GM21390 (cell line): ENCODE results near the gene RETREG2.

ENCODE experiments used
- ATAC-seq: cut with Tn5 transposase; IDR thresholded peaks from one replicate; pipeline ENCODE4 v1.9.1; 2021; ENCODE audit not compliant: unreplicated experiment

Gene RETREG2

GRCh38 chr2:219177552-219178376 is at the start of gene RETREG2:
RETREG2 (plus strand) TSS chr2:219178275; CDS start chr2:219178353, 78 bp downstream.
- peak; percentile 45 for ATAC-seq

DNA sequence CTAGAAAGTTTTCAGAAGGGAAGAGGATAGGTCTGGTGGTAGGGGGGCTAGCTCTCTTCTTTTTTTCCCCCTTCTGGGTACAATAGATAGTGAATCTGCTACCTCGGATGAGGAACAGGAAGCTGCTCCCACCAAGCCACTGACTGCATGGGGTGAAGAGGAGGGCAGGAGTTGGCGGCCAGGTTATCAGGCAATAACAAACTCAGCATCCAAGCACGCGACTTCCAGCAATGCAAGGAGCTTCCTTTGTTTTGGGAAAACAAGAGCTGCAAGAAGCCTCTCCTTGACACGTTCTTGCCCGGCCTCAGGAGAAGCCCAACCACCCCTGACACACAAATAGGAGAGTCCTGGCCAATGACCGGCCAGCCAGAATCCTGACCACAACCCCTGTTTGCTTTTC is 49.7 kb upstream of the RETREG2 start:
- no peak for ATAC-seq

DNA sequence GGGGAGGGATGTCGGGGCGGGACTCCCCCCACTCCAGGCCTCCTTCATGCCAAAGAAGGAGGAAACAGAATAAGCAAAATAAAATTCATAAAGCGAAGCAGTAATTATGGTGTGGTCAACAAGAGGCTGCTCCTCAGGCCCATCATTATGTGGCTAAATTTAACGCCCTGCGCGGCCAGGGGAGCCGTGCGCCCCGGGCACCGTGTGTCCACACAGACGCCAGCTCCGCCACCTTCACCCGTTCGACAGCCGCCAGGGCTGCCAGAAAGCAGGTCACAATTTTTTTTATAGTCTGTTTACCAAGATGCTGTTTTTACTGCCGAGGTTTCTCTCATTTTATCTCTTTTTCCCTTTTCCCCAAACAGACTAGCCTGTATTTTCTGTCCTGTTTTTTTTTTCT is 48.5 kb upstream of the RETREG2 start:
- ATAC-seq, result no peak

DNA sequence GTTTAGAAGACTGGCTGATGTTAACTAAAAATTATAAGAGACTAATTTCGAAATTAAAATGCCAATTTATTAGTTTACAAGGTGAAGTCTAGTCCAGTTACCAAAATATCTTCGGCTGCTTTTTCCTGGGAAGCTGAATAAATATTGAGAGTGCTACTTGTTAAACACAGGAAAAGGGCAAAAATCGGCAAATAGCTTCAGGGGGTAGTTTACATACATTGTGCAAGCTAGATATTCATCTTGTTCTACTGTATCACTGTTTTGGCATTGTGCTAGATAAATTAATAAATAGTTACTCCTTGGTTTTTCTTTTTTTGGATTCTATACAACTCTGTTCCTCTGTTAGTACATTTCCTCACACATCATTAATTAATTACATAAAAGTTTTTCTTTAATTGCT is 46.7 kb upstream of the RETREG2 start:
- ATAC-seq, result no peak

DNA sequence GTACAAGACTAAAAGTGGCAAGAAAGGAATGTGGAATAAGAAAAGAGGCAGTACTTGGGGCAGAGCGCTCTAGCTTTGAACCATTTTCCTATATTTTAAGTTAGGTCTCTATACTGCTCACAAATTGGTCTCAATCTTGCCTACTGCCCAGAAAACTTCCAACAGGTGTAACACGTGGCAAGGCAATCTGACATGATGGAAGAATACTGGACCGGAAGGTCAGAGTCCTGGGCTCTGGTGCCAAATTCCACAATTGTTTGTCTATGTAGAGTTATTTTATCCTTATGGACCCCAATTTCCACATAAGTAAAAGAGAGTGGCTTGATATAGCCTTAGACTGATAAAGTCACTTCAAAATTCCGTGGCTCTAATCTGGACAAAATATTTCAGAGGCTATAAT is 46.3 kb upstream of the RETREG2 start:
- ATAC-seq, result no peak

DNA sequence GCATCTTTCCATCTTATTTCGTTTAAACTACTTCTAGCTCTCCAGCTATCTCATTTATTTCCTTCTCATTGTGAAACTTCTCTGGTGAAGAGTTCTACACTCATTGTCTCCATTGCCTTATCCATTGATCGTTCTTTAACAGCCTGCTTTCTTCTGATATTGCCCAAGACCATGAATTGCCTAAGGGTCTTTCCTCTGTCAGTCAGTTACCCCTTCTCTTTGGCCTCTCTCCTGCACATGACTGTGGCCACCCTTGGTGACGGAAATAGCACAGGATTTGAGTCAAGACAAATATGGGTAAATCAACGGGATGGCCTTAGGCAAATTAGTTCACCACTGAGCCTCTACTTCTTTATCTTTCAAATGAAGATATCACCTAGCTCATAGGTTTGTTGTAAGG is 44.1 kb upstream of the RETREG2 start:
- no peak for ATAC-seq

DNA sequence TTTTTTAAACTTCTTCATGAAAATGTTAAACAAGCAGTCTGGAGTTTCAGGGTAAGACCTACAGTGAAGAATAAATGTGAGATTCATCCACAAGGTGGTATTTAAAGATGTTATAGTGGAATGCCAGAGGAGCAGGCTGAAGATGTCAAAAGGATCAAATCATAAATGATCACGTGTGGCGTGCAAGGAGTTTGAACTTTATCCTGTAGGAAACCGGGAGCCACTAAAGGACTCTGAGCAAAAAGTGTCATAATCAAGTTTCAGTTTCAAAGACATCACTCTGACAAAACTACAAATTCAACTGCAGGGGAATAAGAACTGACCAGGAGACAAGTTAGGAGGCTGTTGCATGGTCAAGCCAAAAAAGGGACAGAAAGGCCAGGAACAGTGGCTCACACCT is 37.4 kb upstream of the RETREG2 start:
- ATAC-seq, result no peak

GRCh38 chr2:219142329-219142728 is 35.7 kb upstream of the RETREG2 start:
- no peak for ATAC-seq

- ATAC-seq, result no peak
Observed at GRCh38 chr2:219149667-219150066, 28.4 kb upstream of the RETREG2 start.

- no peak for ATAC-seq
Observed at GRCh38 chr2:219155054-219155644, 22.9 kb upstream of the RETREG2 start.

DNA sequence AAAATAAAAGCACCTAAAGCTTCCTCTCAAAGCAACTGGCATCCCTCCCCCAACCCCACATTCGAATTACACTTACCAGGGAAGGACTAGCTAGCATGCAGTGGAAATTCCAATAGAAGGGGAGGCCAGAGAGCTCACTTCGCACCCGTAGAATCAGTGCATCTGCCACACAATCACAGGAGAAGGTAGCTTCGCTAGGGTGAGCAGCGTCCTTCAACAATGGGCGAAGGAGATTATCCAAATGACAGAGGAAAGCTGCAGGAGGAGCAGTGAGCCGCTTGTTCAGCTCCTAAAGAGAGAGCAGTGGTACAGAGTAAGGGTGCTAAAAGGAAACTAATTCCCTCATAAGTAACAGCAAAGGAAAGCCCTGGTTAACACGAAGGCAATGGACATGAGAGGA is 20.7 kb upstream of the RETREG2 start:
- no peak for ATAC-seq

GRCh38 chr2:219158025-219158424 is 20.1 kb upstream of the RETREG2 start:
- no peak for ATAC-seq

DNA sequence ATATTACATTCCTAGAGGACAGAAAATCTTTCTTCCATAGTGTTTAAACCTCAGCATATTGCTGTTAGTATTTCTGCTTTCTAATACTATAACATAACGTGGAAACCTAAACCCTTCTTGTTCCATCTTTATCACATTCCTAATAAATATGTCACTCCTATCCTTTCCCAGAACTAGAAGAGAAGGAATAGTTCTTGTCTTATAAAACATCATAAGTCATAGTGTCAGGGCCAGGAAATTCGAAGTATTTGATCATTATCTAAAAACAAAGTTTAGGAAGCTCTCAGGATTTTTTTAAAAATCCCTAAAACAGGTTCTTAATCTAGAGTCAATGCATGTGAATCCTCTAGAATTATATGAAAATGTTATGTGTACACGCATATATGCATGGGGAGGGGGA is 19.5 kb upstream of the RETREG2 start:
- no peak for ATAC-seq

DNA sequence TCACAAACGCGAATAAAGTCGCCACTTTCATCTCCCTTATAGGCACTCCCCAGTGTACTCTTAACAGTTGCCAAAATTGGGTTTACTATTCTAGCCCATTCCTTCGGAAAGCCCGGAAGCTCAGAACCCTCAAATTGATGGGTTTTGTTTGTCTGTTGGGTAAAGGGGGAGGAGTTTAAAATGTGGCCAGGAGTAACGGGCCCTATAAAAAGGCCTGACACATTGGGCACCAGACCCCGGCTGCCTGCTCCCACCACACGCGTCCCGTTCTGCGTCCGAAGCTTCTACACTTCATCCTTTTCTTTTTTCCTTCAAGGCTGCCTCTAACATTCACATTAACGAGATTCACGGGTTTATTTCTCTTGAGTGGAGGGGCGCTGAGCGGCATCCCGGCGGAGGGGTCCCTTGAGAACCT is 18.3 kb upstream of the RETREG2 start:
- peak; percentile 1 for ATAC-seq

DNA sequence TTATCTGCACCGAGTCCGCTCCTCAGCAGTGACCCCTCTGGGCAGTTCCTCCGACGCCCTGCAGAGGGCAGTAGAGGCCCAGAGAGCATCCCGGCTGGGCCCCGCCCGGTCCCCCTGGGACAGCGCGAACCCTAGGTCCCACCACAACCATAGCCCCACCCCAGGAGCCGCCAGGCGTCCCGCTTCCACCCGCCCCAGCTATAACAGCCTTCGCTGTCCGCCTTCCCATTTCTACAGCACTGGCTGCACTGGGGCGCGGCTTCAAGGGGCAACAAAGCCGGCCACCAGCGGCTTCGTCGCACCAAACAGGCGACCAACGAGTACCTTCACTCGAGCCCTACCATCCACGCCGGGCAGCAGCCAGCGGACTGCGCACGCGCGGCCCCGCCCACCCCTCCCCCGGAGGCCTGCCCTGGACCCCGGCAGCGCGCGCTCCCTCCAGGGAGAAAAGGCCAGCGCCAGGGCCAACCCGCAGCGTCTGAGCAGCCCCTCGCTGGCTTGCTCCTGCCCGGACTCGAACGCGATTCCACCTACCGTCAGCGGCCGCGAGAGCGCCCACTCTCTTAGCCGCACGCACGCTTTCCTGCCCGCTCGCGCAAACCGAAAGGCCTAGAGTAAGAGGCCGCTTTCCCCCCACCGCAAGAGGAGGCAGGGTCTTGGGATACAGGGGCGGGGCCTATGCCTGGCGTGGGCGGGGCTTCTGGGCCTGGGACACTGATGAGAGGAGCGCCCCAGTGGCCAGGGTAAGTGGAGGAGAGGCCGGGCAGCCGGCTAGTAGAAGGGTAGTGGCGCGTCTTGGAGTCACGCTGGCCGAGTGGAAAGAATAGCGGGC is 17.7 kb upstream of the RETREG2 start, which contains the start of gene NHEJ1:
TSS of gene NHEJ1 (minus strand) at position 630 of the 832 bp plus-strand sequence. CDS start 2,453 bp downstream, outside the sequence.
- ATAC-seq, result peak; percentile 84

DNA sequence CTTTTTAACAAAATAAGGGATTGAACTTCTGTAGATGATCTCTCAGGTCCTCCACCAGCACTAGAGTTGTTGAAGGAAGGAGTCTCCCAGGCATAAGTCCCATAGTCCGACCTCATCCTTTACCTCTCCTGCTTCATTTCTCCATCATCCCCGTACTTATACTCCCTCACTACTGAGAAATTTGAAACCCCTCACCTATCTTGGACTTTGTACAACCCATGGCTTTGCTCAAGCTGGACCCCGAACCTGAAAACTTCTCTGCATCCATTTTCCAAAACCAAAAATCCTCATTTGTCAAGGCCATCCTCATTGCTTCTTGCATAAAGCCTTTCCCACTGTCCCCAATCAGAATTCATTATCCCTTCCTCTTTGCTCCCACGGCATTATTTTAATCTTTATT is 17.0 kb upstream of the RETREG2 start:
- ATAC-seq, result no peak

DNA sequence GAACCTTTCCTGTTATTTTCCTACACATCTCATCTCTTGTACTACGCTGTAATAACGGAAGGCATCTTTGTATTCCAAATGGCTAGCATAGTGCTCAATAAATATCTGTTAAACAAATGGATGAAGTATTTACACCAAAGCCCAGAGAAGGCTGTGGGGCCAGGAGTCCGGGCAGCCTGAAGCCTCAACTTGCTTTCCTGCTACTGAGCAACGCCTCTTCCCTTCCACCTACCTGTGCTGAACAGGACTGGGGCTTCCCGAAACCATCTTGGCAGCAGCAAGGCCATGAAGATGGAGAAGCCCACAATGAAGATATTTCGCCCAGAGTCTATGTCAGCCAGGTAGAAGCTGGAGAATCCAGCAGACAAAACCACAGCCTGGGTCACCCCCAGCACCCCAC is 14.9 kb upstream of the RETREG2 start:
- no peak for ATAC-seq

- ATAC-seq, result no peak
Observed at GRCh38 chr2:219165058-219165911, 12.8 kb upstream of the RETREG2 start.

DNA sequence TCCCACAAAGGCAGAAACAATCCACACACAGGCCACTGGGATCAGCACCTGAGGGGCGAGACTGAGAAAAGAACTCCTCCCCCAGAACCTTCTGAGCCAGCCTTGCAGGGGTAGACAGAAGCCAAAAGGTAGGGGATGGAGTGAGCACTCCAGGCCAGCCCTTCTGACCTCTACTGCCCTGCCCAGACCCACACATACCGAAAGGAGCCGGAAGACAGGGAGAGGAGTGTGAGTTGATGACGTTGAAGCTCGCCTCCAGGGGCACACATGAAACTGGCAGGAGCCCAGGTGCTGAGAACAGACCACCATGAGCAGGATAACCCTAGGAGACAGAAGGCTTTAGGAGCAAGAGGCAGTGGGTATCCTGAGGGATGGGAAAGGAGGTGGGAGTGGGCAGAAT is 10.1 kb upstream of the RETREG2 start:
- ATAC-seq, result no peak

DNA sequence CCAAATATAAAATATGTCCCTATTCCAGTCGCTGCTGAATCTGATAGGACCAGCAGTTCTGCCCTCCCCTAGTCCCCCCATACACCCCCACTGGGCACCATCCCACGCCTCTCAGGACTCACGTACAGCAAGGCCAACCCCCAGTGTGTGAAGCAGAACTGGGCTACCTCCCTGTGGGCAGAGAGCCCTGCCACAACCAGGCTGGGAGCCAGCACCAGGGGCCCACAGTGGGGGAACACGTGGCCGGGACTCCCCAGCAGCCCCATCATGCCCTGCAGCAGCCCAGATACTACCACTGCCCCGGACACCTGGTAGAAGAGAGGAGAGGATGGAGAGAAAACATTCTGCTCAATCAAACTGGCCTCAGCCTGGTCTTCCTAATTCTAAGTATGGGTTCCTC is 9.5 kb upstream of the RETREG2 start:
- ATAC-seq, result no peak

- ATAC-seq, result no peak
Observed at GRCh38 chr2:219168932-219169331, 9.1 kb upstream of the RETREG2 start.
